EH (cell line): ENCODE results near the gene CNIH4.
A peak's percentile ranks its signal among the peaks of the same experiment; 100 is the strongest.
"Not testable (repeated sequence)": the region's sequence is repeated elsewhere in the genome, so short reads cannot be mapped to it uniquely, and the experiment has no call there.

ENCODE experiments used
- DNase-seq: peaks from one replicate; pipeline ENCODE4 v3.0.0-alpha.2; 2015; ENCODE audit warnings: low read depth

Gene CNIH4

DNA sequence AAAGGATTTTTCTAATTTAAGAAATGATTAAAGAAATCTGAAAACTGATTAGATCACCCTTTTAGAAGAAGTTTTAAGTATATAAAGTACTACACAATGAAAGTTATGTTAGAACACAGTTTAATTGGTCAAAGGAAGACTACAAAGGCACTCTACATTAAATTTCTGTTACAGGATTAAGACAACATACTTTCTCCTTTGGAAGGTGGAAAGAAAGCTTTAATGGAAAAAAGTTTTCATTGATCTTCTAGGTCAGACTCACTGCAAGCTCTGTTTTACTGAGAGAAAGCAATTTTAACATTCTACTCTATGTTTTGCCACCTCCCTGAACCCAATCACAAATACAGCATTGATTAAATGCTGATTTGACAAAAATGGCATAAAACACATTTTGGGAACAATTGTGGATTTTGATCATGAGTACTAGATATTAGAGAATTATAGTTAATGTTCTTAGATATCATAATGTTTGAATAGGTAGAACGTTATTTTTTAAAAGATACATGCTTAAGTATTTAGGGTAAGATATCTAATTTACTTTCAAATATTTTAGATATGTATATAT, 45.9 kb downstream of the CNIH4 start:
- no peak for DNase-seq

DNA sequence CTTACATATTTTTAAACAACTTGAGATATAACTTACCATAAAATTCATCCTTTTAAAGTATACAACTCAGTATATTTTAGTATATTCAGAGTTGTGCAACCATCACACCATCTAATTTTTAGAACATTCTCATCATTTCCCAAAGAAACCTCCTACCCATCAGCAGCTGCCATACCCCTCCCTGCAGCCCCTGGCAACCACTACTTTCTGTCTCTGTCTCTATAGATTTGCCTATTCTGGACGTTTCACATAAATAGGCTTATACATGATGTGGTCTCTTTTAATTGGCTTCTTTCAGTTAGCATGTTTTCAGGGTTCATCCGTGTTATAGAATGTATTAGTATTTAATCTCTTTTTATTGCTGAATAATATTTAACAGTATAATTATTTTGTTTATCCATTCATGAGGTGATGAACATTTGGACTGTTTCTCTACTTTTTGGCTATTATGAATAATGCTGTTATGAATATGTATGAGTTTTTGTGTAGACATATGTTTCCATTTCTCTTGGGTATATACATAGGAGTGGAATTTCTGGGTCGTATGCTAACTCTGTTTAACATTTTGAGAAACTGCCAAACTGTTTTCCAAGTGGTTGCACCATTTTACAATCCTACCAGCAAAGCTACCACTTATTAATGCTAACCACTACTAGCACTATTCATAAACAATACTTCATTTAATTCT, 48.4 kb downstream of the CNIH4 start:
- DNase-seq, result no peak

DNA sequence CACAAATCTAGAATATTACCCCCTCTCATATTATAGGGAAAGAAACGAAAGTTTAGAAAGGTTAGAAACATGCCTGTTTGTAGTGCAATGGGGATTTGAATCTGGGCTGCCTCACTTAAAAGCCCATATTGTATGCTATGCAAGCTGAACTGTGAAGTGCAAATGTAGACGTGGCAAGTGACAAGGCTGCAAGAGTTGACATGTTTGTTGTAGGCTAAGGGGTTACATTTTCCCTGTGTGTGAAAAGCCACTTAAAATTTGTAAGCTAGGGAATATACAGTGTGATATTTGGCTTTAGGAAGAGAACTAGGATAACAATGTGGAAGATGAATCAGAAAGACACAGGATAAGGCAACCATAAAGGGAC, 48.9 kb downstream of the CNIH4 start:
- no peak for DNase-seq

DNA sequence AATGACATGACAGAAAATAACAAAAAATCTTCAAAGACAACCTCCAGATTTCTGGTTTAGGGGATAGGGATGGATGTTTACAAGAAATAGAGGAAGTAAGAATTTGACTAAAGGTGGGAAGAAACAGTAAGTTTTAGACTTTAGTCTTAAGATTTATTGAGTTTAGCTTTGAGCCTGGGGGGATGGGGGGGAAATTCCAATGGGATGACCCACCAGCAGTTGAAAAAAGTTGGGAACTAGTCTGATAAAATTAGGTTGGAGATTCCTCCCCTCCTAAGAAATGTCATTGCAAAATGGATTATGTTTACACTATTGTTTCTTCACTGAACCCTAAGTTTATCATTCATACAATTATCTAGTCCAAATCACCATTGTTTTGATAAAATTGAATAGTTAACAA, 49.5 kb downstream of the CNIH4 start:
- peak; percentile 58 for DNase-seq

DNA sequence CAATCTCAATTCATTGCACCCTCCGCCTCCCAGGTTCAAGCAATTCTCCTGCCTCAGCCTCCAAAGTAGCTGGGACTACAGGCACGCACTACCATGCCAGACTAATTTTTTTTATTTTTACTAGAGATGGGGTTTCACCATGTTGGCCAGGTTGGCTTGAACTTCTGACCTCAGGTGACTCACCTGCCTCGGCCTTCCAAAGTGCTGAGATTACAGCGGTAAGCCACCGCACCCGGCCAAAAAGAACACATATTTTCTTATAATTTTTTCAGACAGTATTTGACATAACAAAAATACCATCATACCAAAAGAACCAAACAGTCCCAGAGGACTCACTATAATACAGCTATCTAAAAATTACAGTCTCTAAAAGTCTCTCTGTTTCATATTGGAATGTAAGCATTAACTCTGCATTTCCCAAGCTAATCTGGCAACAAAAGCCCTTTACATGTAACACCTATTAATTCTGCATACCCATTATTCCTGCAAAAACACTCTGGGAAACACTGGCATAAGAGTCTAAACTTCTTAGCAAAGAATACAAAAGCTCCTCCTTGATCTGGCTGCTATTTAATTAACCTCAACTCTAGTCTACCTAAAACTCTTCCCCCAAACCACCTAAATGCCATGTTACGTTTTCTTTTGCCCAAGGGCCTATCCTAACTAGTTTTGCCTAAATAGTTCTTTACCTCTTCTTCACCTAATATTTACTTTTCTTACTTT, 51.1 kb downstream of the CNIH4 start:
- DNase-seq, result no peak

DNA sequence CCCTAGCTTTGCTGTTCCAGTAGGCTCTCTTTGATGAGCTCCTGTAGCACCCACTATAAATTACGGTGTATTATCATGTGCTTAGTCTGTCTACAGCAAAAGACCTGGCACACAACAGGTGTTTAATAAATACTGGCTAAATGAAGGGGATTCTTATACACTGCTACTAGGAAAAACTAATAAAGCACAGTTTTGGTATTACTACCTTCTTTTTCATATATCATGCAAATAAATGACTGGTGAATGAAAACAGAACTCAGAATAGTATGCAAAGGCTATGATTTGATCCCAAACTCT, 51.6 kb downstream of the CNIH4 start:
- no peak for DNase-seq

DNA sequence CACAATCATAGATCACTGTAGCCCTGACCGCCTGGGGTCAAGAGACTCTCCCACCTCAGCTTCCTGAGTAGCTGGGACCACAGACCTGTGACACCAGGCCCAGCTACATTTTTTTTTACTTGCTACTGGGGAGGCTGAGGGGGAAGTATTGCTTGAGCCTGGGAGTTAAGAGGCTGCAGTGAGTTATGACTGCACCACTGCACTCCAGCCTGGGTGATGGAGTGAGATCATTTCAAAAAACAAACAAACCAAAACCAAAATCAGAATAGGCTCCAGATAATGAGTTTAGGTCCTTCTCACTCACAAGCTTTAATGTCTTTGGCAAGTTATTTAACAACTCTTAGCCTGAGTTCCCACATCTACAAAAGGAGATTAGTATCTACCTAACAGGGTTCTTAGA, 55.1 kb downstream of the CNIH4 start:
- peak; percentile 79 for DNase-seq

DNA sequence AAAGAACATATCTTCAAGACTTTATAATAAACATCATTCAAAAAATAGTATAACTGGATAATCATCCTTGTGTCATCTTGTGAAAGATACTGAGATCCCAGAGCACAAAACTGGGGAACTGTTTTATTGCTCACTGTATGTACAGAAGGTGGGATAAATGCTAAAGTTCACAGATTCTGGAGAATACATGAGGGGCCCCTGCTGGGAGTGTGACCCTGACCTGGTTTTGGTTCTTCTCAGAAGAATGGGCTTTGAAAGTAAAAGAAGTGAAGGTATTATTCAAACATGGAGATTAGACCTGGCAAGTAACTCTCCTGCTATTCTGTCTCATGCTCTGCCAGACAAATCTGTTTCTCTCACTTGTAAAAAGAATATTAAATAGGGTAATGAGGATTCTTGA, 63.4 kb downstream of the CNIH4 start:
- no peak for DNase-seq

DNA sequence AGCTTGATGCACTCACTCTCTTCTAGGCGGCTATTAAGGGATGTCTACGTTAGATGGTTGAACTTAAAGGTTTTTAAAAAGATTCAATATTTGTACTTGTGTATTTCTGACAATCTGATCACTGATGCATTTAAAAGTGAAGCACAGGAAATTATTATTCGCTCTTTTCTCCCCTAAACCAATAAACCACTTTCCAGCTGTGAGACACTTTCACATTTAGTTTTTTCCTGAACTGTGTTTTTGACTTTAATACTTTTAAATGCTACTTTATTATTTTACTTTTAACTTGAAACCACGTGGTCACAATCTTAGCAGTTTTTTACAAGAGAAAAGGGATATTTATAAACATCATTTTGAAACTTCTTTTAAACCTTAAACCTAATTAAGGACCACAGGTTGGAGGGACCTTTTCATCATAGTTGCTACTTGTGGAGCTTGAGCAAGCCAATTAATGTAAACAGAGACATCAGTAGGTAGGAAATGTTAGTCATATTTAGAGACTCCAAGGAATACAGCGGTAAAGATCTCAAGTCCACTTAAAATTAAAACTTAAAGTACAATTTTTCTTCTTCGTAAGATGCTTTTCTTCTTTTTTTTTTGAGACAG, 68.7 kb downstream of the CNIH4 start:
- peak; percentile 4 for DNase-seq

DNA sequence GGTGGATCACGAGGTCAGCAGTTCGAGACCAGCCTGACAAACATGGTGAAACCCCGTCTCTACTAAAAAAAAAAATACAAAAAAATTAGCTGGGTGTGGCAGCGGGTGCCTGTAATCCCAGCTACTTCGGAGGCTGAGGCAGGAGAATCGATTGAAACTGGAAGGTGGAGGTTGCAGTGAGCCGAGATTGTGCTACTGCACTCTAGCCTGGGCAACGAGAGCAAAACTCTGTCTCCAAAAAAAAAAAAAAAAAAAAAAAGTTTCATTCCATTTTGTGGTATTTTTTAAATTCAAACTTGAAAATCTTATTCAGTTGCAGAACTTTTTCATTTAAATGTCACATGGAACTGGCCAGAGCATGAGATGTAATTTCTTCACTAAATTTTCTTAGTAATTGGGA, 70.2 kb downstream of the CNIH4 start:
- not testable (repeated sequence) for DNase-seq

DNA sequence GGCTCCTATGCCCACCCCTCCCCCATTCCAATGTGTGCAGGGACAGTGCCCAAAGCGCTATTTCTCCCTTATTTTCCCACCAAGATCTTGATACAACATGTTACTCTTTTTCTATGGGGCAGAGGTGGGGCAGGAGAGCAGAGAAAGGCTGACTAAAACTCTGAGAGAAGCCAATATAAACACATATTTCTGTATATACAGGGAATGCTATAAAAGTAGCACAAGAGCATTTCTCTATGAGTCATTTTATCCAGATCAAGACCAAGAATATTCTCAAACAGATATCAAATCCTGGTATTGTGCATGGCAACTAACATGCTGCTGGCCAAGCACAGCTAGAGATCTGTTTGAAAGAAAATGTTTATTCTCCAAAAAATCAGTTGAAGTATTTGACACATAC, 70.7 kb downstream of the CNIH4 start:
- DNase-seq, result peak; percentile 89

DNA sequence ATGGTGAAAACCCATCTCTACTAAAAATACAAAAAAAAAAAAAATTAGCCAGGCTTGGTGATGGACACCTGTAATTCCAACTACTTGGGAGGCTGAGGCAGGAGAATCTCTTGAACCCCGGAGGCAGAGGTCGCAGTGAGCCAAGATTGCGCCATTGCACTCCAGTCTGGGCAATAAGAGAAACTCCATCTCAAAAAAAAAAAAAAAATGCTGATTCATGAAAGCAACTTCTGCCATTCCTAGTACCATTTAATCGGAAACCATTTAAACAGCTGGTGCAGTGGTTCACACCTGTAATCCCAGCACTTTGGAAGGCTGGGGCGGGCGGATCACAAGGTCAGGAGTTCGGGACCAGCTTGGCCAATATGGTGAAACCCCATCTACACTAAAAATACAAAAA, 72.0 kb downstream of the CNIH4 start:
- not testable (repeated sequence) for DNase-seq
